A549 (cell line): Measurements from ENCODE around the gene FBRSL1. TPM values are rescaled to one million over a fixed set of nuclear protein-coding genes. Genes with fewer than 3 reads are reported as not detected.

Experiments
- ATAC-seq, 2 experiments: fragments of 200-7000 bp in 1 of 2; fragments of >200 bp in 1 of 2; cut with Nextera tagmentation in 1 of 2; cut with Tn5 transposase in 1 of 2; 3 replicates each; pipeline versions ENCODE4 v1.8.0 to v1.9.1; 2018 to 2020; ENCODE audit warnings: mild to moderate bottlenecking in 1 of 2, moderate library complexity in 1 of 2
- CTCF ChIA-PET: fragments of 300-600 bp; sonication (Branson Sonifier 250); formaldehyde crosslinking; extraction: SDS; loops from one replicate; lab custom pipeline; 2021; ENCODE audit warnings: antibody characterized with exemption, inconsistent platforms; lab: Yijun Ruan, JAX
- POLR2A ChIA-PET: fragments of 350-600 bp; formaldehyde crosslinking; extraction: SDS; loops from one replicate; lab custom pipeline; 2021; ENCODE audit warnings: antibody characterized with exemption, inconsistent platforms; lab: Yijun Ruan, JAX
- DNase-seq, 2 experiments: peaks; one replicate each; pipeline versions ENCODE4 v3.0.0 to v3.0.0-alpha.2; 2011 to 2016; ENCODE audit warnings: low read depth in 1 of 2, low spot score in 1 of 2
- FAIRE-seq: peaks from 2 replicates; lab custom pipeline; 2011; peaks lifted over from hg19 to GRCh38; lab: Jason Lieb, UNC
- H3K27ac ChIP-seq, 2 experiments: fragments of >200 bp; sonication (Bioruptor Twin); formaldehyde crosslinking; 3 replicates each; pipeline ENCODE4 v1.5.1; 2016 to 2017
- H3K4me1 ChIP-seq: fragments of >200 bp; sonication (Bioruptor Twin); formaldehyde crosslinking; 3 replicates; pipeline ENCODE4 v1.6.1; 2016
- H3K4me2 ChIP-seq: fragments of >200 bp; sonication (Bioruptor Twin); formaldehyde crosslinking; 3 replicates; pipeline ENCODE4 v1.6.1; 2016
- H3K4me3 ChIP-seq: fragments of >200 bp; sonication (Bioruptor Twin); formaldehyde crosslinking; 3 replicates; pipeline ENCODE4 v1.5.1; 2016
- H3K9me3 ChIP-seq: fragments of >200 bp; sonication (Bioruptor Twin); formaldehyde crosslinking; 3 replicates; pipeline ENCODE4 v1.6.1; 2016
- BCL3 ChIP-seq: fragments of >200 bp; sonication (Bioruptor Twin); formaldehyde crosslinking; IDR thresholded peaks from 3 replicates; pipeline ENCODE4 v1.6.1; 2016
- CBX2 ChIP-seq: fragments of 200-600 bp; sonication (generic); IDR thresholded peaks from 2 replicates; pipeline ENCODE4 v1.6.1; 2016; ENCODE audit warnings: low read depth, mild to moderate bottlenecking, borderline replicate concordance
- CEBPB ChIP-seq, 2 experiments: fragments of >200 bp in 1 of 2; sonication (Bioruptor Twin) in 1 of 2; formaldehyde crosslinking in 1 of 2; IDR thresholded peaks; 2 replicates each; pipeline ENCODE4 v1.6.1; 2012 to 2016
- CHD2 ChIP-seq: fragments of 150-350 bp; IDR thresholded peaks from 2 replicates; pipeline ENCODE4 v1.6.1; 2014; ENCODE audit warnings: low read length; ENCODE audit not compliant: partially characterized antibody
- CHD4 ChIP-seq: fragments of 200-600 bp; sonication (generic); IDR thresholded peaks from 2 replicates; pipeline ENCODE4 v1.6.1; 2016; ENCODE audit warnings: antibody characterized with exemption, mild to moderate bottlenecking, borderline replicate concordance
- EP300 ChIP-seq, 2 experiments: fragments of >200 bp; sonication (Bioruptor Twin); formaldehyde crosslinking; IDR thresholded peaks; 2 replicates in 1 of 2; 3 replicates in 1 of 2; pipeline ENCODE4 v1.6.1; 2016 to 2017
- FOSL2 ChIP-seq, 2 experiments: fragments of 450-650 bp in 1 of 2; fragments of >200 bp in 1 of 2; sonication (Bioruptor Twin) in 1 of 2; formaldehyde crosslinking; IDR thresholded peaks; 2 replicates each; pipeline versions ENCODE4 v1.5.0 to v1.6.1; 2016 to 2020; ENCODE audit warnings: mild to moderate bottlenecking in 1 of 2, moderate library complexity in 1 of 2
- HEYL ChIP-seq: fragments of 250-450 bp; sonication (Bioruptor Pico); IDR thresholded peaks from 2 replicates; pipeline ENCODE4 v1.8.0; 2021; ENCODE audit warnings: mild to moderate bottlenecking, moderate library complexity
- HOXB13 ChIP-seq: fragments of 250-450 bp; sonication (Bioruptor Pico); IDR thresholded peaks from 2 replicates; pipeline ENCODE4 v1.5.0; 2020; ENCODE audit warnings: low read depth, mild to moderate bottlenecking, moderate library complexity
- JUN ChIP-seq, 2 experiments: fragments of >200 bp; sonication (Bioruptor Twin); formaldehyde crosslinking; IDR thresholded peaks; 2 replicates in 1 of 2; 3 replicates in 1 of 2; pipeline ENCODE4 v1.6.1; 2016 to 2017
- JUNB ChIP-seq: fragments of >200 bp; sonication (Bioruptor Twin); formaldehyde crosslinking; IDR thresholded peaks from 2 replicates; pipeline ENCODE4 v1.6.1; 2016
- MAZ ChIP-seq: fragments of 150-350 bp; IDR thresholded peaks from 2 replicates; pipeline ENCODE4 v1.6.1; 2014; ENCODE audit warnings: antibody characterized with exemption, low read depth, low read length, borderline replicate concordance
- NFE2L2 ChIP-seq: fragments of 150-350 bp; conservative IDR thresholded peaks from 2 replicates; pipeline ENCODE4 v1.6.1; 2014; ENCODE audit warnings: low read length
- POLR2A ChIP-seq: IDR thresholded peaks from 2 replicates; pipeline ENCODE4 v1.6.1; 2012; ENCODE audit warnings: mild to moderate bottlenecking, low read length
- RAD21 ChIP-seq, 2 experiments: fragments of >200 bp in 1 of 2; sonication (Bioruptor Twin) in 1 of 2; formaldehyde crosslinking in 1 of 2; IDR thresholded peaks in 1 of 2; conservative IDR thresholded peaks in 1 of 2; 2 replicates in 1 of 2; 3 replicates in 1 of 2; pipeline ENCODE4 v1.6.1; 2012 to 2018; ENCODE audit warnings: inconsistent platforms in 1 of 2
- RARB ChIP-seq: fragments of 250-450 bp; sonication (Bioruptor Pico); IDR thresholded peaks from 2 replicates; pipeline ENCODE4 v1.8.0; 2021; ENCODE audit warnings: mild to moderate bottlenecking, moderate library complexity
- RCOR1 ChIP-seq: fragments of 150-350 bp; IDR thresholded peaks from 2 replicates; pipeline ENCODE4 v1.6.1; 2014; ENCODE audit warnings: antibody characterized with exemption, low read length, low read depth
- TP53 ChIP-seq: fragments of 250-450 bp; sonication (Bioruptor Pico); IDR thresholded peaks from 2 replicates; pipeline ENCODE4 v1.5.0; 2021; ENCODE audit warnings: mild to moderate bottlenecking, moderate library complexity
- USF2 ChIP-seq: fragments of 450-650 bp; IDR thresholded peaks from 2 replicates; pipeline ENCODE4 v1.6.1; 2014; ENCODE audit warnings: antibody characterized with exemption
- ZC3H11A ChIP-seq: fragments of 450-650 bp; IDR thresholded peaks from 2 replicates; pipeline ENCODE4 v1.6.1; 2014; ENCODE audit warnings: antibody characterized with exemption, mild to moderate bottlenecking
- ZFP36 ChIP-seq: fragments of 450-650 bp; IDR thresholded peaks from 2 replicates; pipeline ENCODE4 v1.6.1; 2014; ENCODE audit warnings: borderline replicate concordance; ENCODE audit not compliant: partially characterized antibody
- WGBS: methylation state at CpG from one replicate; pipeline ENCODE4 v1.1.6; 2017; ENCODE audit errors: missing lambda C conversion rate; 5-methylcytosine and 5-hydroxymethylcytosine counted together
- polyA plus RNA-seq, 4 experiments: library from polyadenylated mRNA; depleted of rRNA in 3 of 4; stranded (reverse); fragments of >200 nt; fragmentation: RNase III in 1 of 4; extraction: RNeasy Plus Mini Kit Qiagen cat#74134 plus additional on column Dnase treatment in 1 of 4; gene quantifications; 2 replicates in 3 of 4; 3 replicates in 1 of 4; pipeline ENCODE4 v1.2.3, GENCODE V29; 2011 to 2017
- TF ChIP-seq, protein P1 (sequence below): fragments of 150-350 bp; IDR thresholded peaks from 2 replicates; pipeline ENCODE4 v1.6.1; 2014; ENCODE audit warnings: low read depth, mild to moderate bottlenecking, low read length
- TF ChIP-seq, protein P2 (sequence below): fragments of 250-450 bp; sonication (Bioruptor Pico); IDR thresholded peaks from 2 replicates; pipeline ENCODE4 v1.5.0; 2020; ENCODE audit warnings: low read depth, mild to moderate bottlenecking, moderate library complexity

Gene FBRSL1
- polyA plus RNA-seq, 2 of the 4 experiments (the other 2 are of a cell fraction), result 3.0 to 32.8 TPM

DNA sequence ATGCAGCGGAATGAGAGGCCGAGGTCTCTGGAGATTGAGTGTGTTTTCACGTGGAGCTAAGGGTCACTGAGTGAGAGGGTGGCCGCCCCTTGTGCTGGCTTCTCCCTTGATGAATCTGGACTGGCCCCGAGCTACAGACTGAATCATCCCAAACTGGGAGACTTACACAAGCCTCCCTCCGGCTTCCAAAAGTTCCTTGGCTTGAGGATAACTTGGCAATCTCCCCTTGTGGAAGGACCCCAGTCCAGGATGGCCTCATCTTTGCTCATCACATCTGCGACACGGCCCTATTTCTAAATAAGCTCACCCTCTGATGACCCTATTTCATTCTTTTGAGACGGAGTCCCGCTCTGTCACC lies 41.5 kb upstream of the FBRSL1 start:
- WGBS, result 80% methylated on average over 10 of the region's 10 CpGs
- FAIRE-seq, result no peak
- no peak for DNase-seq
- ATAC-seq, result no peak
- H3K4me3 ChIP-seq, result no peak overlapping the region
- CTCF ChIA-PET, result interaction anchor here (1.1 to 1.7 kb wide), 2 partner anchors 13 to 33 kb away, joined by 3 to 8 read pairs; no protein-coding TSS in a partner anchor
- no peak overlapping the region for H3K4me2 ChIP-seq
- TF ChIP-seq POLR2A (no peak), RARB (CRISPR knock-in tag) (no peak), HEYL (CRISPR knock-in tag) (no peak), ZFP36 (no peak), ZC3H11A (no peak), MAZ (no peak), CHD2 (no peak), RAD21 (conservative IDR thresholded peaks at IDR 0.05 in 1 of 2, IDR thresholded peaks at IDR 0.05 in 1 of 2) (no peak), BCL3 (no peak), CEBPB (IDR thresholded peaks at IDR 0.05) (no peak), CHD4 (no peak), EP300 (IDR thresholded peaks at IDR 0.05) (no peak), JUNB (no peak), CBX2 (no peak)
- TF ChIP-seq, protein P1, sequence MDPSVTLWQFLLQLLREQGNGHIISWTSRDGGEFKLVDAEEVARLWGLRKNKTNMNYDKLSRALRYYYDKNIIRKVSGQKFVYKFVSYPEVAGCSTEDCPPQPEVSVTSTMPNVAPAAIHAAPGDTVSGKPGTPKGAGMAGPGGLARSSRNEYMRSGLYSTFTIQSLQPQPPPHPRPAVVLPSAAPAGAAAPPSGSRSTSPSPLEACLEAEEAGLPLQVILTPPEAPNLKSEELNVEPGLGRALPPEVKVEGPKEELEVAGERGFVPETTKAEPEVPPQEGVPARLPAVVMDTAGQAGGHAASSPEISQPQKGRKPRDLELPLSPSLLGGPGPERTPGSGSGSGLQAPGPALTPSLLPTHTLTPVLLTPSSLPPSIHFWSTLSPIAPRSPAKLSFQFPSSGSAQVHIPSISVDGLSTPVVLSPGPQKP, result no peak
- TF ChIP-seq, protein P2, sequence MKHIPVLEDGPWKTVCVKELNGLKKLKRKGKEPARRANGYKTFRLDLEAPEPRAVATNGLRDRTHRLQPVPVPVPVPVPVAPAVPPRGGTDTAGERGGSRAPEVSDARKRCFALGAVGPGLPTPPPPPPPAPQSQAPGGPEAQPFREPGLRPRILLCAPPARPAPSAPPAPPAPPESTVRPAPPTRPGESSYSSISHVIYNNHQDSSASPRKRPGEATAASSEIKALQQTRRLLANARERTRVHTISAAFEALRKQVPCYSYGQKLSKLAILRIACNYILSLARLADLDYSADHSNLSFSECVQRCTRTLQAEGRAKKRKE (CRISPR knock-in tag), result no peak
- POLR2A ChIA-PET, result no interaction called here
- no peaks in the 10 kb centered on the region for H3K9me3 ChIP-seq
- H3K4me1 ChIP-seq, result no peaks in the 10 kb centered on the region; the same call in 2 of the 3 replicates
- no peak overlapping the region for H3K27ac ChIP-seq

DNA sequence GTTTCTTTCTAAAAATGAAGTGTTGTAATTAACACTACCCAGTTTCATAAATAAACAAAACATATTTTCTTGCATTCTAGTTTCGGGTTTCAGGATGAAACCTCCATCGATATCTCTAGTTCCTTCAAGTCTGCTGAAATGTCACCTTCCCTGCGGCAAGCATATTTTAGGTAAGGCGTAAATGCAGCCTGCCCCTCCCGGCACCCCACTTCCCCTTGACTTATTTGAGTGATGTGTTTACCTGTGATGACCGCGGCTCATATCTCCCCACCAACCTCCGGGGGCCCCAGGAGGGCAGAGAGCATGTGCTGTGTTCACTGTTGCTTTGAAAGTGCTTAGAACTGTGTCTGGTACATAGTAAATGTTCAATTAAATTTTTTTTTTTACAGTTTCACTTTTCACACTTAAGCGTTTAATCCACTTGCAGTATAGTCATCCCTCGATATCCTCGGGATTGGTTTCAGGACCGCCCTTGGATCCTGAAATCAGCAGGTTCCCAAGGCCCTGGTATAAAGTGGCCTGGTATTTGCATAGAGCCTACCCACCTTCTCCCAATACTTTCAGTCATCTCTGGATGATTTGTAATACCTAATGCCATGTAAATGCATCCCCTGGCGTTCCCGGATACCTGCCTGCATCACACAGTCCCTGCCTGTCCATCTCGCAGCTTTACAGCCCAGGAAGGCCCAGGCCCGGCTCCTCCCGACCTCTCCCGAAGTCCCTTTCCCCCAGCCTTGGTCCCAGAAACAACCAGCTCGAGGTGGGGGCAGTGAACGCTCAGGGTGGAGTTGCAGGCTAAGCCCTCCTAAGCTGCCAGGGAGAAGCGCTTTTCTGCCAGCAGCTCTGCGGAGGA lies 40.2 kb upstream of the FBRSL1 start:
- no peak overlapping the region for H3K4me2 ChIP-seq
- H3K9me3 ChIP-seq, result no peaks in the 10 kb centered on the region
- 71% methylated on average over 22 of the region's 22 CpGs for WGBS
- ChIA-PET CTCF (interaction anchor here (1.3 kb wide), 1 partner anchor 12 kb away, joined by 5 read pairs; no protein-coding TSS in a partner anchor), POLR2A (no interaction called here)
- no peak for ATAC-seq
- H3K27ac ChIP-seq, result no peak overlapping the region
- no peak for DNase-seq
- no peak for FAIRE-seq
- no peaks in the 10 kb centered on the region; the same call in 2 of the 3 replicates for H3K4me1 ChIP-seq
- H3K4me3 ChIP-seq, result no peak overlapping the region
- TF ChIP-seq RCOR1, result no peak
- no peak for TF ChIP-seq NFE2L2
- no peak for TF ChIP-seq POLR2A
- no peak for TF ChIP-seq CEBPB (IDR thresholded peaks at IDR 0.05)
- no peak for TF ChIP-seq TP53
- TF ChIP-seq JUN (IDR thresholded peaks at IDR 0.05), result no peak
- TF ChIP-seq USF2, result no peak
- TF ChIP-seq FOSL2 (IDR thresholded peaks at IDR 0.05), result no peak
- no peak for TF ChIP-seq FOSL2 (CRISPR knock-in tag; IDR thresholded peaks at IDR 0.05)
- no peak for TF ChIP-seq HOXB13 (CRISPR knock-in tag)
